HEK293T (cell line): ENCODE results near the gene NCOA4.

Source experiments
- ARNT ChIP-seq: fragments of 450-650 bp; IDR thresholded peaks from 2 replicates; pipeline ENCODE4 v1.6.1; 2017; ENCODE audit warnings: mild to moderate bottlenecking
- CTBP1 ChIP-seq: fragments of 450-650 bp; IDR thresholded peaks from 2 replicates; pipeline ENCODE4 v1.6.1; 2016; ENCODE audit warnings: borderline replicate concordance
- ELF4 ChIP-seq: fragments of 450-650 bp; IDR thresholded peaks from 2 replicates; pipeline ENCODE4 v1.6.1; 2017; ENCODE audit warnings: antibody characterized with exemption
- FOXA1 ChIP-seq: fragments of 450-650 bp; IDR thresholded peaks from 2 replicates; pipeline ENCODE4 v1.6.1; 2016; ENCODE audit warnings: mild to moderate bottlenecking
- FOXK2 ChIP-seq: fragments of 450-650 bp; IDR thresholded peaks from 2 replicates; pipeline ENCODE4 v1.6.1; 2016; ENCODE audit warnings: mild to moderate bottlenecking
- FOXM1 ChIP-seq: fragments of 450-650 bp; IDR thresholded peaks from 2 replicates; pipeline ENCODE4 v1.6.1; 2017; ENCODE audit warnings: mild to moderate bottlenecking, borderline replicate concordance
- HDGF ChIP-seq: fragments of 450-650 bp; IDR thresholded peaks from 2 replicates; pipeline ENCODE4 v1.6.1; 2017; ENCODE audit warnings: antibody characterized with exemption, borderline replicate concordance
- NFRKB ChIP-seq: fragments of 450-650 bp; IDR thresholded peaks from 2 replicates; pipeline ENCODE4 v1.6.1; 2016; ENCODE audit warnings: mild to moderate bottlenecking, moderate library complexity
- SP1 ChIP-seq: fragments of 450-650 bp; IDR thresholded peaks from 2 replicates; pipeline ENCODE4 v1.6.1; 2017
- SUZ12 ChIP-seq: fragments of 450-650 bp; IDR thresholded peaks from 2 replicates; pipeline ENCODE4 v1.6.1; 2016; ENCODE audit warnings: mild to moderate bottlenecking
- TARDBP ChIP-seq: fragments of 450-650 bp; IDR thresholded peaks from 2 replicates; pipeline ENCODE4 v1.6.1; 2016
- ZNF384 ChIP-seq: fragments of 450-650 bp; IDR thresholded peaks from 2 replicates; pipeline ENCODE4 v1.6.1; 2016

DNA sequence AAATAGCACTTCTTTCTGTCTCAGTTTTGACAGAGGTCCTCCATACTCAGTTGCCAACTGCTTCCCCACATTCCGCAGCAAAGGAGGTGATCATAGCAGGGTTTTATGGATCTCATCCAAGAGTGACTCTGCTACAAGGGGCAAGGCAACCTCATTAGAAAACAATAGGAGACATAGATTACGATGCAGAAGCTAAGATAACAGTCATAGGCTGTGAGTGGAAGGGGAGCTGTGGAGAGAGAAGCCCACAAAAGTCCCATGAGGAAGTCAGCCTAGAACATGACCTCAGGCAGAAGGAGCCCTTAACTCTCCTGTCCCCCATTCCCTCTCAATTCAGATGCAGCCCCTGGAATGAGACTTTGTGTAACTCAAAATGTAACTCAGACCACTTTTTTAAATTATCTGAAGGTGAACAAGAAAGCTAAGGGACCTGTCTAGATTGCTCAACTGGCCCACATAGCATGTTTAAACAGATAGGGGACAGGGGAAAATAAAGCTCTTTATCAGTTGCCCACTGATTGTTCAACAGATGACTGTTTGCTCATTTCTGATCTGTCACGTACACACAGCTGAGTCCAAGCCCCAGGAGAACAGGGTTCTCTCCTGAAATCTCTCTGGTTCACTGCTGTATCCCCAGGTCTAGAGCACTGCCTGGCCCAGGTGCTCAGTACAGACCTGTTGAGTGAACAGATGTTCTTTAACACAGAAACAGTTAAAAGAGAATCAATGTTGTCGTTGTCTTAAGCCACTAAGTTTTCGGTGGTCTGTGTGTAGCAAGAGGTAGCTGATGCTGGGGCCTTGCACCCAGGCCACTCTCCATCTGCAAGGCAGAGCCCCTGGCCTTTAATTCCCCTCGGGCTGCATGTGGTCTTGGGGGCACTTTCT, 1.5 kb upstream of the NCOA4 start:
- TF ChIP-seq SUZ12, result no peak
- TF ChIP-seq FOXK2, result no peak
- TF ChIP-seq HDGF, result no peak
- no peak for TF ChIP-seq ELF4
- no peak for TF ChIP-seq TARDBP
- no peak for TF ChIP-seq NFRKB
- no peak for TF ChIP-seq ARNT
- TF ChIP-seq FOXA1, result no peak
- TF ChIP-seq ZNF384, result no peak
- no peak for TF ChIP-seq FOXM1
- no peak for TF ChIP-seq SP1
- no peak for TF ChIP-seq CTBP1
